GM04504 (cell line): ENCODE results near the gene BMP8B.
"Not testable (repeated sequence)": the region's sequence is repeated elsewhere in the genome, so short reads cannot be mapped to it uniquely, and the experiment has no call there.

Experiments
- DNase-seq: peaks from one replicate; pipeline ENCODE4 v3.0.0-alpha.2; 2012; ENCODE audit warnings: low read depth

BMP8B gene

GRCh38 chr1:39777896-39778295 lies 10.8 kb downstream of the BMP8B start:
- not testable (repeated sequence) for DNase-seq

GRCh38 chr1:39777306-39777705 lies 11.4 kb downstream of the BMP8B start:
- no peak for DNase-seq

- no peak for DNase-seq
Observed at GRCh38 chr1:39776886-39777285, 11.8 kb downstream of the BMP8B start.

GRCh38 chr1:39776400-39776713 lies 12.3 kb downstream of the BMP8B start:
- DNase-seq: no peak

DNA sequence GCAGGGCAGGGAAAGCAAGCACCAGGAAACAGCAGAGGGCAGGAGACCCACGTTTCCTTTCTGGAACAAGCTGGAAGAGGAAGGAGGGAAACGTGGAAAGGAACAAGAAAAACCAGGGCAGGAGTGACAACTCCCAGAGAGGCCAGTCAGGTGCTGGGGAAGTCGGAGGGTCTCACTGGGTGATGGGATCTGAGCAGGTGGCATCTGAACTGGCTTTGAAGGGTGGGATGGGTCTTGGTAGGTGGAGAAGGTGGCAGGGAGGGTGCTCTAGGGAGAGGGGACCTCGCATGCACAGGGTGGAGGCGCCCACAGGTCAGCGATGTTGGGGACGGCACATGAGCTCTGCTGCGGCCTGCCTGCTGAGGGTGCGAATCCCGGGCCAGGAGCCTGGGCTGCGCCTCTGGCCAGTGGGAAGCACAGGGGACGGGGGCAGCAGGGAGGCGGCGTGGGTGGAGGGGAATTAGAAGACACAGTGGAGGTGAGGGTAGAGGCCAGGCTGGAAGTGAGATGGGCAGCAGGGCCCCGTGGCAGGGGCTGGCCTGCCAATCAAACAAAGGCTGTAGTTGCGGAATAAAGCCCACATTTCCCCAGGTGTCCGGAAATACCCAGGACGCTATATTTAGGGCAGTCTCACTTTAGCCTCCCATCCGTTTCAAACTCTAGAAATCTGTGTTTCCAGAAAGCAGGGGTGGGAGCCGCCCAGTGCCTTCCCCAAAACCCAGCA lies 12.8 kb downstream of the BMP8B start:
- DNase-seq: not testable (repeated sequence)

GRCh38 chr1:39775141-39775540 lies 13.5 kb downstream of the BMP8B start:
- DNase-seq: not testable (repeated sequence)

DNA sequence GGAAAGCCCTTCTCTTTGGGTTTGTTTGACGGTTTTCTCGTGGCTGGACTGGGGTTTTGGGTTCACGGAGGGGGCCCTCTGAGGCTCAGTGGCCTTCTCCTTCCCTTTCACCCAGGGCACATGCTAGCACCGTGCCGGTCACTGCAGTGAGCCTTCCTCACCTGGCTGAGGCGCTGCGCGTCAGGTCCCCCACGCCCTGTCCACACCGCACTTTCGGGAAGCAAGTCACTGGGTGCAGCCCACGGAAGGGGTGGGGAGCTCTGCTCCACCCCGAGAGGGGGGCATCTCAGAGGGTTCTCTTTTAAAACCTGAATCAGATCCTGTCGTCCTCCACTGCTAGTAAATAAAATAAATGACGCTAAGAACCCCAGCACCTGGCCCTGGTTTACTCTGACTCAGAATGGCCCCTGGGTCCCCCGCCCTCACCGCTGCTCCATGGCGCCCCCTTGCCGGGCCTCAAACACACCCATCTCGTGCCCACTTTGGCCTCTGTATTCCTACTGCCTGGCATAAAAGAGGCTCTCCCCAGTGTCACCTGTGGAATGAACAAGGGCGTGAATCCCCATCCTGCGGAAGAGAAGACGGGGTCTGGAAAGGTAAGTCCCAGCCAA lies 15.2 kb downstream of the BMP8B start:
- DNase-seq: not testable (repeated sequence)

DNA sequence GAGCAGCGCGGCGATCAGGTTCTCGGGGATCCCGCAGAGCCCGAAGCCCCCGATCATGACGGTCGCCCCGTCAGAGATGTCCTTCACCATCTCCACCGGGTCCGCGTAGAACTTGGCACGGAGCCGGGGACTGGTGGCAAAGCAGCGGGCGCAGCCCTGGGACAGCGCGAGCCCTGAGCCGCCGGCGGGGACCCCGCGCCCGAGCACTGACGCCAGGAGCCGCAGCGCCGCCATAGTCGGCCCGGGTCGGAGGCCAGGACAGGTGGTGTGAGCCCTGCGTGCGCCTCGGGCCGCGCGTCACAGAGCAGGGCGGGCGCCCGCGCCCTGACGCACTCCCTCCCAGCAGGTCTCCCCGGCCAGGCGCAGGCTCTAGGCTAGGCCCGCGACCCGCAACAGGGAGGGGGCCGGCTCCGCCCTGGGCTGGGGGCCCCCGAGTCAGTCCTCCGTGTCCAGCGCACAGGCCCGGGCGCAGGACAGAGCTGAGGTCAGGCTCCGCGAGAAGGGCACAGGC lies 17.6 kb downstream of the BMP8B start, which contains the start of gene OXCT2:
OXCT2 (minus strand) TSS at position 327 of the 511 bp plus-strand sequence; CDS start at position 234, 93 bp downstream.
- DNase-seq: not testable (repeated sequence)

DNA sequence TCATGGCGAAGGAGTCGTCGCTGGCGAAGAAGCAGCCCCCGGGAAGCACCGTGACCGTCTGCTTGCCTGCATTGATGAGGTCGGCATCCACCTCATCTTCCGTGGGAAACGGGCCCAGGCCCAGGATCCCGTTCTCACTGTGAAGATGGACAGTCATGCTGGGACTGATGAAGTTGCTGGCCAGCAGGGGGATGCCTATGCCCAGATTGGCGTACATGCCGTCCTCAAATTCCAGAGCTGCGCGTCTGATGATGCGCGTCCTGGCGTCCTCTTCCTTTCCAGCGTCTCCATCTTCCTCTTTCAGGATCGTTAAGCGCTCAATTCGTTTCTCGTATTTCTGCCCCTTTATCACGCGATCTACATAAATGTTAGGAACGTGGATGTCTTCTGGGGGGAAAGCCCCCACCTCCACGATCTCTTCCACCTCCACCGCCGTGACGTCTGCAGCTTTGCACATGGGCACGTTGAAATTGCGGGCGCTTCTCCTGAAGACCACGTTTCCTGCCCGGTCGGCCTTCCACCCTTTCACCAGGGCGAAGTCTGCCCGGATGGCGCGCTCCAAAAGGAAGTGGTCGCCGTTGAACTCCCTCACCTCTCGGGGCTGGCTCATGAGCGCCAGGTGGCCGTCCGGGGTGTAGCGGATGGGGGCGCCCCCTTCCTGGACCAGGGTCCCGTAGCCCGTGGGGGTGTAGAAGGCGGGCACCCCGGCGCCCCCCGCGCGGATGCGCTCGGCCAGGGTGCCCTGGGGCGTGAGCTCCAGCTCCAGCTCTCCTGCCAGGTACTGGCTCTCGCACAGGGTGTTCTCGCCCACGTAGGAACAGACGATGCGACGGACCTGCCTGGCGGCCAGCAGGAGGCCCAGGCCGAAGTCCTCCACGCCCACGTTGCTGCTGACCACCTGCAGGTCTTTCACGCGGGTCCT lies 18.3 kb downstream of the BMP8B start:
- DNase-seq: not testable (repeated sequence)

DNA sequence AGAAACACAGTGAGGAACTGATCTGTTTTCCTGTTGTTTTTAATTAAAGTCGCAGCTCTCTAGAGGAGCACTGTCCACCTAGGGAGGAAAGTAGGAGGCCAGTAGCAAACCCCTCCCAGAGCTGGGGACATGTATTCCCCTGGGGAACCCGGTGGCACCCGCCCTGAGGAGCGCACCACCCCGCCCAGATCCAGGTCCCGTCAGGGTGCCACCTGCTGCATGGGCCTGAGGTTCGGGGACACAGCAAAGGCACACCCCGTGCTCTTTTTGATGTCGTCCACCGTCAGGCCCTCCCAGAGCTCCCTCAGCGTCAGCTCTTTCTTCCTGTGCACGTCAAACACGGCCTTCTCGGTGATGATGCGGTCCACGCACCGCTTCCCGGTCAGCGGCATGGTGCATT lies 19.2 kb downstream of the BMP8B start:
- not testable (repeated sequence) for DNase-seq

GRCh38 chr1:39766466-39766865 lies 22.2 kb downstream of the BMP8B start:
- not testable (repeated sequence) for DNase-seq

GRCh38 chr1:39764512-39764911 lies 24.2 kb downstream of the BMP8B start:
- not testable (repeated sequence) for DNase-seq

DNA sequence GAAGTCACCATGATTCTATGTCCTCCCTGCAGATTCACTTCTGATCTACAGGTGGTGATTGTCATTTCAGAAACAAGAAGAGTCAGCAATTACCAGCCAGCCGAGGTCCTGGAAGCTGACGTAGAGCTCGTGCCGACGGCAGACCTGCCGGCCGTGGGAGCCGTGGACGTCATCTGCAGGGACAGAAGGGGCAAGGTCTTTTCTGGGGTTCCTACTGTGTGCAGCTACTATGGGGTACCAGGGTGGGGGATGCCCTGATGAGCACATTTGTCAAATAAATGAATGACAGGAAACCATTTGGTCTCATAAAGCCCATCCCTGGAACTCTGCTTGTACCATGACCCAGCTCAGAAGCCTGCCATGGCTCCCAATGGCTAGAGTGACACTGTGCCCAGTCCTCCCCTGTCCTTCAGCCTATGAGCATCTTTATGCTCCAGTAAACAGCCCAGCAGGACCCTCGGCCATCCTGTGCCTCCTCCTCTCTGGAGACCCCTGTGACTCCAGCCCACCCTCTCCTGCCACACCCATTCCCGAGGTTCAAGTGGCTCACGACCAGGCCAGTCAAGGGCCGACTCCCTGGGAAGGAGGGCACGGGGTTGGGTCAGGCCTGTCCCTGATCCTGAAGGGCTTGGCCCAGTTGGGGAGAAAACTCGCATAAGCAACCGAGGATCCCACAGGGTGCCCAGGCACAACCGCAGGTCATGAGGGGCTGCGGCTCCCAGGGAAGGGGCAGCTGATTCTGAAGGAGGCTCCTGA lies 24.9 kb downstream of the BMP8B start:
- not testable (repeated sequence) for DNase-seq

DNA sequence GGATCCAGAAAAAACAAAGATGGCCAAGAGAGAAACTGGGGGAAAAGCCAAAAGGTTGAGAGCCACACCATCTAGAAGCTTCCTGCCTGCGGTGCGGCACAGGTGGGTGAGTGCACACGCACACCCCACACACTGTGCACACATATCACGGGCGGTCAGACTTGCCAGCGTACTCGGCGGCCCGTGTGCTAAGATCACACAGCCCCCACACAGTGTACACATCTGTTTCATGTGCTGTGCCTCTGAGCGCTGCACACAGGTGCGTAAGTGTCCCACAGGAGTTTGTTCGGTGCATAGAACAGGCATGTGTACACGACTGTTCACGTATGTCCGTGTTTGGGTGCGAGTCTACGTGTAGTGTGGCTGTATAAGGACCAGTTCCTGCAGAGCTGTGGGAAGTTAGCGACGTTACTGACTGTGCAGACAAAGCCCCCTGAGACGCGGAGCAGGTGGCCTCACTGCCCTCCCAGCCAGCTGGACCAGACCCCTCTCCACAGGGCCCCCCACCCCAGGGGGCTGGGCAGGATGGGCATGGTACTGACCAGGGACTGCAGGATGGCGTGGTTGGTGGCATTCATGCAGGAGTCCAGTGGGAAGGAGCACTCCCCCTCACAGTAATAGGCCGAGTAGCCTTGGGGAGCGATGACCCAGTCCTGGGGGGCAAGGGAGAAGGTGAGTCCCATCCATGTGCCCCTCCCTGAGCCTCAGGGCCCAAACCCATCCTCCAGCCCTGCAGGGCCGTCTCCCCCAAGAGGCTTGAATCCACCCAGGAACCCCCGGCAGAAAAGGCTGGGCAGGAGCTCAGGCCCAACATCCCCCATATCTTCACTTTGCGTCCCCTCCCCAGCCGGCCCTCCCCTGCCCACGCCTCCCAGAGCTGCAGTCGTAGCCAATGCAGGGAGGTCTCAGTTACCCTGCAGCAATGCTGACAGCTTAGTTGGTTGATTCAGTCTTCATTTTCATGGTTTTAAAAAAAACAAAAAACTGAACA lies 25.8 kb downstream of the BMP8B start:
- no peak for DNase-seq

DNA sequence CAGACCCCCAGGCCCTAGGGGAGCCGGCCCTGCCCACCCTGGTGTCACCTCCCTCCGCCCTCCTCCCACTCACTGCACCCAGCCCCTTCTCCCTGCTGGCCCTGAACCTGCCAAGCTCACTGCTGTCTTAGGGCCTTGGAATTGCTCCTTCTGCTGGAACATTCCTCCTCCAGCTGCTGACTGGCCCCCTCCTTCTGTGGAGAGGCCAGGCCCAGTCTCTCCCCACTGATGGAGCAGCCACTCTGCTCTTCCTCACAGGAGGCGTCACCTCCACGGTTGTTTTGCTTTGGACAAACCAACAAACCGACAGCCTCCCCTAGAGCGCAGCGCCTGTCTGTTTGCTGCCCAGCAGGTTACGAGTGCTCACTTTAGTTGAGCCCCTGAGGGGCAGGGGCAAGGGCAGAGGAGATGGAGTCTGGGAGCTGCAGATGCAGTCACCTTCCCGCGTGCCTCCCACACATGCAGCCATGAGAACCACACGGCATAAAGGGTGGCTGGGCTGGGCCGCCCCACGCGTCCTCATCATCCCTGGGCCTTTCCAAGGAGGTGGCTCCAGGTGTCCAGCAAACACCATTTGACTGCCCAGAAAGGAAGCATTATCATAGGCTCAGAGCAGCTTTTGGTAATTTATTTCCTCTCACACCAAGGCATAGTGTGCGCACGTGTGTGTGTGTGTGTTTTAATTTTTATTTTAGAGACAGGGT lies 27.0 kb downstream of the BMP8B start:
- no peak for DNase-seq

DNA sequence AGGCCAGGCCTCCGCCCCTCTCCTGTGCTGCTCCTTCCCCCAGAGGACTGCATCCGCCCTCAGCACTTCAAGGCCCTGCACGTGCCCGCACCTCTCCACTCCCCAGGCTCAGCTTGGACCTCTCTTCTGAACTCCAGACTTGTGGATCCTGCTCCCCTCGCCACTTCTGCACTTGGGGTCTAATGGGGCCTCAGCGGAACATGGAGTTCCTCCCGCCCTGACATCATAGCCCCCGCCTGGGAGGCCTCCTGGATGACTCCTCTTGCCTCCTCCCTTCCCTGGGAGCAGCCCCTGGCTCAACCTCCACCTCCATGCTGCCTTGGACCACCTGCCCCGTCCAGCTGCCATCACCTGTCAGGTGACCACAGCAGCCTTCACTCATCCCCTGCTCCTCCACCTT lies 27.6 kb downstream of the BMP8B start:
- DNase-seq: no peak

GRCh38 chr1:39760074-39761008 lies 28.3 kb downstream of the BMP8B start:
- no peak for DNase-seq

DNA sequence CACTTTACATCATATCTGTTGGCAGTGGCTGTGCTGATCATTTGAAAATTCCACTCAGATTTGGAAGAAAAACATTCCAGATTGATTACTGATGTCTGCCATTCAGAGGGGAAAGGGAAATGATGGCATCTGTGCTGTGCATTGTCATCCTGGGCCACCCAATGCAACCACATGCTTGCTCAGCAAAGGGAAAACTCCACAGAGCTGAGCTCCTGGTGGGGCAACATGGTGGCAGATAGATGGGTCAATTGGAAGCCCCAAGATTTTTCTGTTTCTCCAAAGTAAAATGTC lies 29.3 kb downstream of the BMP8B start:
- DNase-seq: no peak
